ENCODE results near the gene ROGDI. TPM values are rescaled to one million over a fixed set of nuclear protein-coding genes. Genes with fewer than 3 reads are reported as not detected.

ROGDI gene
- total and polyA plus RNA-seq, 2 donors (not counting 3 experiments of a cell fraction or from before 2014, with no cell fraction given), result 12.0 to 36.9 TPM

DNA sequence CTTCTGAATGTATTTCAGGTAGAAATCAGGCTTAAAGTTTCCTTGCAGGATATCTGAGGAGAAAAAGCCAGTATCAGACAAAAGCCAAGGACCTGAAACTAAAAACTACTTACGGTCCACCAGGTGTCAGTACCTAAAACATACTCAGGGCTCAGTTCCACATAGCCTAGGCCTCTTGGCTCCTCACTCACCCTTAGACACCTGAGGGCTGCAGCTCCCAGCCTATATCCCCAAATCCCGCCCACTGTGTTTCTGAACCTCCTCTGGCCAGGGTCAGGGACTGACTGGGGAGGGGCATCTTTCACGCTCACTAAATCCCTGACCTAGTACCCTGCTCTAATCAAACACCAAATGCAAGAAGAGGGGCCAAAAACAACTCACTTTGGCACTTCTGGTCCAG is 8.8 kb upstream of the ROGDI start:
- no peaks in the 10 kb centered on the region for H3K9me1 ChIP-seq (replicated peaks; ENCODE audit: control insufficient read depth, extremely low read depth, insufficient read depth, low read length)
- POLR2A ChIA-PET, result no interaction called here
- H4K20me1 ChIP-seq (replicated peaks; ENCODE audit: control insufficient read depth, extremely low read depth, insufficient read depth, low read length), result no peaks in the 10 kb centered on the region
- FAIRE-seq (no peak), DNase-seq (ENCODE audit: low read depth, low spot score) (no peak)
- peaks cover 14 to 30% of the 10 kb centered on the region in 2 experiments for H3K36me3 ChIP-seq (ENCODE audit: control insufficient read depth in 2 of 2, extremely low read depth in 1 of 2, insufficient read depth in 2 of 2, low read length in 2 of 2)
- no peaks in the 10 kb centered on the region for H3K4me1 ChIP-seq (ENCODE audit: control insufficient read depth, extremely low read depth, insufficient read depth, low read length)
- no peaks in the 10 kb centered on the region for H3K9me3 ChIP-seq (replicated peaks; ENCODE audit: control insufficient read depth, insufficient read depth, low read length)
- BruUV-seq (replicated peaks), result no TSS peak
- intact Hi-C loops (cut with micrococcal nuclease) (no loop called here), dilution Hi-C loops (cut with MboI; ENCODE audit: extremely low pct_ligation_motif_present, low sequenced_read_pairs) (no loop called here)
- H3K4me2 ChIP-seq (ENCODE audit: insufficient read depth, low read length), result no peak overlapping the region
- H3K27me3 ChIP-seq (ENCODE audit: control insufficient read depth in 2 of 2, insufficient read depth in 2 of 2, low read length in 2 of 2), result no peaks in the 10 kb centered on the region
- H2AFZ ChIP-seq (ENCODE audit: low read depth, low read length), result no peak overlapping the region
- CTCF ChIA-PET, result no interaction called here
- H3K9ac ChIP-seq (replicated peaks; ENCODE audit: extremely low read depth, insufficient read depth, low read length), result no peak overlapping the region
- H3K79me2 ChIP-seq (ENCODE audit: control insufficient read depth, insufficient read depth, low read length), result no peaks in the 10 kb centered on the region
- TF ChIP-seq GATA2 (IDR thresholded peaks at IDR 0.05; ENCODE audit: insufficient read depth, insufficient read length, low read depth, low read length), result no peak
- no peak for TF ChIP-seq MYC (IDR thresholded peaks at IDR 0.05; ENCODE audit: low read depth, low read length)
- no peak for TF ChIP-seq JUN (IDR thresholded peaks at IDR 0.05; ENCODE audit: borderline replicate concordance, insufficient read depth, insufficient read length, low read depth)
- TF ChIP-seq FOS (IDR thresholded peaks at IDR 0.05; ENCODE audit: borderline replicate concordance, insufficient read depth, low read length), result no peak
- no peak for TF ChIP-seq POLR2A (IDR thresholded peaks at IDR 0.05; ENCODE audit: low read depth, low read length)
- no peak for TF ChIP-seq POLR2AphosphoS5 (IDR thresholded peaks at IDR 0.05; ENCODE audit: insufficient read depth, low read depth, low read length)
- no peak for TF ChIP-seq CTCF (IDR thresholded peaks at IDR 0.05; ENCODE audit: extremely low read depth in 1 of 2, insufficient read depth in 1 of 2, low read depth in 1 of 2, low read length in 2 of 2)
- TF ChIP-seq EZH2 (IDR thresholded peaks at IDR 0.05; ENCODE audit: borderline replicate concordance, low read depth, low read length, severe bottlenecking), result no peak
- TF ChIP-seq, protein P1, sequence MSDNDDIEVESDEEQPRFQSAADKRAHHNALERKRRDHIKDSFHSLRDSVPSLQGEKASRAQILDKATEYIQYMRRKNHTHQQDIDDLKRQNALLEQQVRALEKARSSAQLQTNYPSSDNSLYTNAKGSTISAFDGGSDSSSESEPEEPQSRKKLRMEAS (IDR thresholded peaks at IDR 0.05; ENCODE audit: insufficient read depth, insufficient read length), result no peak
- no peak overlapping the region for H3K27ac ChIP-seq (ENCODE audit: insufficient read depth, low read depth, low read length)
- no peak overlapping the region for H3K4me3 ChIP-seq (replicated peaks in 1 of 3; ENCODE audit: insufficient read depth in 1 of 3, low read depth in 1 of 3, low read length in 3 of 3)
